GM13976 (cell line): ENCODE data around the gene GRM4.

ENCODE experiments used
- DNase-seq: peaks from one replicate; pipeline ENCODE4 v3.0.0; 2012; ENCODE audit warnings: low spot score
- in situ Hi-C: fragments of 300-500 bp; cut with MboI; formaldehyde crosslinking; loops from one replicate; pipeline ENCODE4 v1.12.0; 2022; ENCODE audit warnings: low sequenced_read_pairs, mixed read lengths, inconsistent platforms; ENCODE audit not compliant: unreplicated experiment
- TF ChIP-seq, protein P1 (sequence below): IDR thresholded peaks from 2 replicates; pipeline ENCODE4 v1.5.1; 2012; ENCODE audit warnings: borderline replicate concordance, mild to moderate bottlenecking; ENCODE audit not compliant: insufficient read depth; ENCODE audit errors: extremely low read depth, missing control alignments, control extremely low read depth

The GRM4 gene

DNA sequence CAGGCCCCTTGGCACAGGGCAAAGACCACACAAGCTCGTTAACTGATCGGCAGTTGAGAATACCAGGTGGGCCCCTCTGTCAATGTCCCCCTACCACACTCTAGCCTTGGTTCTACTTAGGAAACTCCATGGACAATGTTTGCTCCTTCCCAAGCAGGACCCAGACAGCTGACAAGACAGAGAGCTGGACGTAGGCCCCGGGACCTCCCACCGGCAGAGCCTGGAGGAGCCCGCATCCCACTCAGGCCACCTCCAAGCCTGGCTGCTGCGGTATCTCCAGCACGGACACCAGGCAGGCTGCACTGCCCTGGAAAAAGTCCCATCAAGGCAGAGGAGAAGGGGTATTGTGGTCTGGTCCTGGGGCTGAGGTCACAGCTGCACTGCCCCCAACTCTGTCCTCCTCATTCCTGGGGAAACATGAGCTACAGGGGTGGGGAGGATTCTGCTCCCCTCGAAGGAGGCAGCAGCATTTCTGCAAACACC lies 6.2 kb upstream of the GRM4 start:
- no peak for DNase-seq
- TF ChIP-seq, protein P1, sequence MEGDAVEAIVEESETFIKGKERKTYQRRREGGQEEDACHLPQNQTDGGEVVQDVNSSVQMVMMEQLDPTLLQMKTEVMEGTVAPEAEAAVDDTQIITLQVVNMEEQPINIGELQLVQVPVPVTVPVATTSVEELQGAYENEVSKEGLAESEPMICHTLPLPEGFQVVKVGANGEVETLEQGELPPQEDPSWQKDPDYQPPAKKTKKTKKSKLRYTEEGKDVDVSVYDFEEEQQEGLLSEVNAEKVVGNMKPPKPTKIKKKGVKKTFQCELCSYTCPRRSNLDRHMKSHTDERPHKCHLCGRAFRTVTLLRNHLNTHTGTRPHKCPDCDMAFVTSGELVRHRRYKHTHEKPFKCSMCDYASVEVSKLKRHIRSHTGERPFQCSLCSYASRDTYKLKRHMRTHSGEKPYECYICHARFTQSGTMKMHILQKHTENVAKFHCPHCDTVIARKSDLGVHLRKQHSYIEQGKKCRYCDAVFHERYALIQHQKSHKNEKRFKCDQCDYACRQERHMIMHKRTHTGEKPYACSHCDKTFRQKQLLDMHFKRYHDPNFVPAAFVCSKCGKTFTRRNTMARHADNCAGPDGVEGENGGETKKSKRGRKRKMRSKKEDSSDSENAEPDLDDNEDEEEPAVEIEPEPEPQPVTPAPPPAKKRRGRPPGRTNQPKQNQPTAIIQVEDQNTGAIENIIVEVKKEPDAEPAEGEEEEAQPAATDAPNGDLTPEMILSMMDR = no peak
- in situ Hi-C loops = loop anchor here (10.0 kb wide), 1 partner anchor 97 kb away; no protein-coding TSS in a partner anchor

DNA sequence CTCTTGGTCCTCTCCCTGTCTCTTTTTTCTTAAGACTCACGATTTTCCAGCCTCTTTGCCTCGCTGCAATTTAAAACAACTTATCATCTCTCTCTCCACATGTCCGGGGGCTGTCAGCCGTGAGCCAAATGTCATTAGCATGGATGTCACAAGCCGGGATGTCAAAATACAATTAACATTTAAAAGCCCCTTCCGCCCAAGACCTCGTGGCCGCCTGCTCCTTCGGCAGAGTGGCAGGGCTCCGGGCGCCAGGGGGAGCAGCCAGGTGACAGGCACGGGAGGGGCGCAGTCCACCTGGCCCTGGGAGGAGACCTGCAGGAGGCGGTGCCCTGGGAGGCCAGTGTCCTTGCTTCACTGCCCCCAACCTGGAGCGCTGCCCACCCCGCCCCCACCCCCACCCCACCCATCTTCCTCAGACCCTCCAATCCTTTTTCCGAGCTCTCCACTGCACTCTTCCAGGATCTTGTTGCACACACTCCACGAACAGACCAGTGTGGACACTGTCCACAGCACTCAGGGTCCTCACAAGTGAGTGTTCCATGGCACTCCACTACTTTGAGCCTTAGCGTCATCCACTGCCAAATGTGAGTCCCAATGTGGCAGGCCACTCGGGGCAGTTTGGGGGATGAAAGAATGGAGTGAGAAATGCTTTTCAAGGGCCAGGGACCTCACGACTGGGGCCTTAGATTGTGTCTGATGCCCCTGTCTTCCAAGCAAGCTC lies 5.6 kb upstream of the GRM4 start:
- TF ChIP-seq, protein P1 = no peak
- in situ Hi-C loops = loop anchor here (10.0 kb wide), 1 partner anchor 97 kb away; no protein-coding TSS in a partner anchor
- DNase-seq = no peak

- DNase-seq = no peak
- TF ChIP-seq, protein P1 = no peak
- in situ Hi-C loops = loop anchor here (10.0 kb wide), 1 partner anchor 96 kb away; no protein-coding TSS in a partner anchor
These were observed 4.9 kb upstream of the GRM4 start for GRCh38 chr6:34150766-34151165.

DNA sequence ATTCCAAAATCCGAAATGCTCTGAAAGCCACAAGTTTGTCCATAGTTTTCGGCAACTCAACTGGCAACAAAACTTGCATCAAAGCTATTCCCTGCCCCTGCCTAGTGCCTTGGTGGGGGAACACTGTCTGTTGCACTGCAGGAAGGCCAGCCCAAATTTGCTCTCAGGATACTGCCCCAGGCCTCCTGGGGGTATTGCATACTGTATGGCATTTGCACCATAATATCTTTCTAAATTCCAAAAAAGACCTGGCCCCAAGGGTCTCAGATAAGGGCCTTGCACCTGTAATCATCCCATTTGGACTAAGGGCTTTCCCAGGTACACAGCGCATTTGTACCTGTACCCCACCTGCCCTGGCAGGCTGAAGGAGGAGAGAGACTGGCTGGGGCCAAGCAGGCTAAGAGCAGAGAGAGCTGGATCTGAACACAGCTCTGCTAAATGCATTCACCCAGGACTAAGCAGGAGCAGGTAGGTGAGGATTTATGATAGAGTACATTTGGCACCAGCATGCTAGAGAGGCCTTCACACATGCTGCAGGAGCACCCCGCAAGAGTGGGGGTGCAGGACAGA lies 4.0 kb upstream of the GRM4 start:
- TF ChIP-seq, protein P1 = no peak
- in situ Hi-C loops = loop anchor here (10.0 kb wide), 2 partner anchors 95 to 385 kb away; no protein-coding TSS in a partner anchor
- no peak for DNase-seq

GRCh38 chr6:34149452-34149810 lies 3.5 kb upstream of the GRM4 start:
- TF ChIP-seq, protein P1 = no peak
- in situ Hi-C loops = loop anchor here (10.0 kb wide), 1 partner anchor 385 kb away; no protein-coding TSS in a partner anchor
- no peak for DNase-seq

DNA sequence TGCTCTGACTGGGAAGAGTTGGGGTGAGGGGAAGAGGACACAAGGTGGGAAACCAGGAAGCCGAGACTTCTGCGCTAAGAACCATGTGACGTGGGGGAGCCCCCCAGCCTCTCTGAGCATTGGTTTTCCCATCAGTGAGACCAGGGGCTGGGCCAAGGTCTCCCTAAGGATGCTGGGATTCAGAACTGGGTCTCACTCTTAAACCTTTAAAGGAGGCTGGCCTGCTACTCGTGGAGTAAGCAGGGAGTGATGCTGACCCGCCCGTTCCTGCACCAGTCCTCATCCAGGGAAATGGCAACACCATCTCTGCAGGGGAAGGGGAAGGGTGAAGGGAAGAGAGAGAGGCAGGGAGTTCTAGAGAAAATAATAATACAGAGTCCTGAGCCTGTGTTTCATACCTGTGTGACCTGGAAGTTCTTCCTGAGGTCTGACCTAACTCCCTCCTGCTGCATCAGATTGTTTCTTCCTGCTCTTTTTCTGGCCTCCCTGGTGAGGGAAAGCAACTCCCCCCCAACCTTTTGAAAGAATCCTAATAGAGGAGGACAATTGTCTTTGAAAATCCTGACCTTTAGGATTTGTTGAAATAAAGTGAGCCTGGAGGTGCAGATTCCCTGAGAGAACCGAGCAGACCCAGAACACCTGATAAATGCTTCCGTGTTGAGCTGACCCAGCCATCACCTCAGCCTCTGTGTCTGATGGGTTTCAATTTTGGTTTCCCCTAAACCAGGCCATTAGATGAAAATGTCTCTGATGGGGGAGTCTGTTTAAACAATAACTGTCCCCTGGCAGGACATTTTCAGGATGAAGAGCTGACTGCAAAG lies 3.0 kb upstream of the GRM4 start:
- in situ Hi-C loops = loop anchor here (10.0 kb wide), 1 partner anchor 384 kb away; no protein-coding TSS in a partner anchor
- TF ChIP-seq, protein P1 = no peak
- no peak for DNase-seq
